ENCODE results near the gene KCNAB1.

KCNAB1 gene

DNA sequence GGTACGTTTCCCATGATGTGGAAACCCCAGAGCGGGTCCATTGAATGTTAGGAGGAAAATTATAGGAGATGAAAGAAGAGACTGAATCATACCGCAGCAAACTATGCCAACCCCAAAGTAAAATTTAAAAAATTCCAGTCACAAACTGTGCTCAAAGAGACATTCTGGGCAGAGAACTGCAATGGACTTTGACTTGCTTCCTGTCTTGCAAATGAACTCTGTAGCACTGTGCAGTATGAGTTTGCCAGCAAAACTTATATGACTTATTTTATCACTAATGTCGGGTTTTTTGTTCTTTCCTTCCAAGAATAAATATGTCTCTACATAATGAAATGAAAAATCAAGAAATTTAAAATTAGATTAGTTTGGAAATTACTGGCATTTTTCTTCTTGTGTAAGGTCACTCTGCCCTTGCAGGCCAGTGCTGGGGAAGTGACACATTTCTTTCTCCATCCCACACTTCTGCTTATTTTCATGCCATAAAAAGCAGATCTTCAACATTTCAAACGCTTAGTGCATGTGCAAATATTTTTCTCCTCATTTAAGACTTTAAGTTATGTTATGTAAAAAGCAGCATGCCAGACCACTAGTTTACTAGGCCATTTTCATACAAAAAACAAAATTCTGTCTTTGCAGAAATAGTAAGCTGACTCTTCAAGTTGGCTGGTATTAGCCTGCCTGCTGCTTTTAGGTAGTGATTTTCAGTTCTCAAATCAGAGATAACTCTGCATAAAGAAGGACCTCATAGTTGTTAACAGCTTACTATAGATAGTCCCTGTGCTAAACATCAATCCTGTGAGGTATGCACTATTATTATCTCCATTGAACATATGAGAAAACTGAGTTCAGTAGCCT is 466.8 kb downstream of the KCNAB1 start:
- H3K4me3 ChIP-seq (ENCODE audit: insufficient read depth in 1 of 2, low read depth in 1 of 2, low read length in 2 of 2) = no peak overlapping the region
- no peak for DNase-seq
- no peak overlapping the region for H2BK120ac ChIP-seq (ENCODE audit: low read depth, low read length)
- no peaks in the 10 kb centered on the region for H3K36me3 ChIP-seq (ENCODE audit: control insufficient read depth in 1 of 2, insufficient read depth in 2 of 2, low read depth in 1 of 2, low read length in 2 of 2)
- no peak overlapping the region for H2AFZ ChIP-seq (ENCODE audit: low read depth, low read length)
- H3K4me2 ChIP-seq (ENCODE audit: low read length, poor library complexity, severe bottlenecking) = no peak overlapping the region
- no peaks in the 10 kb centered on the region for H3K79me1 ChIP-seq (replicated peaks; ENCODE audit: low read length, poor library complexity, severe bottlenecking)
- H4K91ac ChIP-seq (ENCODE audit: low read length) = no peak overlapping the region
- no peak overlapping the region for H4K8ac ChIP-seq (ENCODE audit: low read length)
- no peak overlapping the region for H3K4ac ChIP-seq (ENCODE audit: low read depth in 1 of 2, low read length in 2 of 2)
- no peak overlapping the region for H3K9ac ChIP-seq (ENCODE audit: low read length)
- no peak overlapping the region for H2AK5ac ChIP-seq (ENCODE audit: low read length, severe bottlenecking)
- no peak overlapping the region for H3K18ac ChIP-seq (ENCODE audit: low read depth in 1 of 2, low read length in 2 of 2)
- no peak overlapping the region for H2BK15ac ChIP-seq (ENCODE audit: low read depth, poor library complexity, severe bottlenecking)
- no peak overlapping the region for H3K23ac ChIP-seq (ENCODE audit: low read length in 2 of 2)
- no peak overlapping the region for H2BK12ac ChIP-seq (ENCODE audit: low read length in 2 of 2)
- no peak overlapping the region for H3K27ac ChIP-seq (ENCODE audit: low read length, poor library complexity, severe bottlenecking)
- peaks cover 5% of the 10 kb centered on the region for H3K4me1 ChIP-seq (ENCODE audit: control insufficient read depth, insufficient read depth, low read depth, low read length)
- H3K27me3 ChIP-seq (ENCODE audit: control insufficient read depth in 1 of 2, insufficient read depth in 1 of 2, low read length in 2 of 2) = no peaks in the 10 kb centered on the region
- H2BK5ac ChIP-seq (ENCODE audit: low read depth, low read length, poor library complexity, severe bottlenecking) = no peak overlapping the region
- WGBS = 85% methylated on average over 4 of the region's 5 CpGs
- no peak overlapping the region for H3K14ac ChIP-seq (ENCODE audit: low read length in 2 of 2)
- H3K9me3 ChIP-seq (ENCODE audit: control insufficient read depth, low read length) = no peaks in the 10 kb centered on the region

DNA sequence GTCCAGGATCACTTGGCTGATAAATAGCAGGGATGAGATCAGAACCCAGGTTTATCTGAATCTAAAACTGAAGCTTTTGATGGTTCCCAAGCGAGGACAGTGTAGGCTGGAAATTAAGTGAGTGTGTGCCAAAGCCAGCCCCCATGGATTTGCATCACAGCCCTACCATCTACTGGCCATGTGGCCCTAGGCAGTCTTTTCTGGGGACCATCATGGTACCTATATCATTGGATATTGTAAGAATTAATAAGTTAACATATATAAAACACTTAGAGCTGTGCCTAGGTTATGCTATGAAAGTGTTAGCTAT is 467.3 kb downstream of the KCNAB1 start:
- Histone ChIP-seq H3K27me3 (ENCODE audit: control insufficient read depth in 1 of 2, insufficient read depth in 1 of 2, low read length in 2 of 2) (no peaks in the 10 kb centered on the region), H3K14ac (ENCODE audit: low read length in 2 of 2) (no peak overlapping the region), H3K18ac (ENCODE audit: low read depth in 1 of 2, low read length in 2 of 2) (no peak overlapping the region), H2BK15ac (ENCODE audit: low read depth, poor library complexity, severe bottlenecking) (no peak overlapping the region), H3K36me3 (ENCODE audit: control insufficient read depth in 1 of 2, insufficient read depth in 2 of 2, low read depth in 1 of 2, low read length in 2 of 2) (no peaks in the 10 kb centered on the region), H3K4me1 (ENCODE audit: control insufficient read depth, insufficient read depth, low read depth, low read length) (peaks cover 3% of the 10 kb centered on the region), H2AK5ac (ENCODE audit: low read length, severe bottlenecking) (no peak overlapping the region), H2AFZ (ENCODE audit: low read depth, low read length) (no peak overlapping the region), H2BK120ac (ENCODE audit: low read depth, low read length) (no peak overlapping the region), H3K23ac (ENCODE audit: low read length in 2 of 2) (no peak overlapping the region), H3K9ac (ENCODE audit: low read length) (no peak overlapping the region), H3K79me1 (replicated peaks; ENCODE audit: low read length, poor library complexity, severe bottlenecking) (no peaks in the 10 kb centered on the region), H2BK5ac (ENCODE audit: low read depth, low read length, poor library complexity, severe bottlenecking) (no peak overlapping the region), H2BK12ac (ENCODE audit: low read length in 2 of 2) (no peak overlapping the region), H3K4me2 (ENCODE audit: low read length, poor library complexity, severe bottlenecking) (no peak overlapping the region), H3K4me3 (ENCODE audit: insufficient read depth in 1 of 2, low read depth in 1 of 2, low read length in 2 of 2) (no peak overlapping the region), H3K9me3 (ENCODE audit: control insufficient read depth, low read length) (no peaks in the 10 kb centered on the region), H4K91ac (ENCODE audit: low read length) (no peak overlapping the region), H4K8ac (ENCODE audit: low read length) (no peak overlapping the region), H3K27ac (ENCODE audit: low read length, poor library complexity, severe bottlenecking) (no peak overlapping the region), H3K4ac (ENCODE audit: low read depth in 1 of 2, low read length in 2 of 2) (no peak overlapping the region)
- DNase-seq = no peak
- 92% methylated on average over 1 of the region's 1 CpG for WGBS
